Ishikawa (cell line): ENCODE data around the gene GALNTL6.

Experiments used
- EP300 ChIP-seq: IDR thresholded peaks from 2 replicates; pipeline ENCODE4 v1.6.1; 2012; ENCODE audit warnings: borderline replicate concordance
- RAD21 ChIP-seq: IDR thresholded peaks from 2 replicates; pipeline ENCODE4 v1.6.1; 2012; ENCODE audit warnings: low read depth
- REST ChIP-seq: IDR thresholded peaks from 2 replicates; pipeline ENCODE4 v1.6.1; 2012; ENCODE audit warnings: low read depth, mild to moderate bottlenecking
- TAF1 ChIP-seq: IDR thresholded peaks from 2 replicates; pipeline ENCODE4 v1.6.1; 2012; ENCODE audit warnings: low read depth, mild to moderate bottlenecking
- TEAD4 ChIP-seq: IDR thresholded peaks from 2 replicates; pipeline ENCODE4 v1.6.1; 2012
- USF1 ChIP-seq: IDR thresholded peaks from 2 replicates; pipeline ENCODE4 v1.6.1; 2012

- TF ChIP-seq EP300 (no peak), USF1 (no peak), TAF1 (no peak), REST (no peak), TEAD4 (no peak), RAD21 (no peak)
Observed at GRCh38 chr4:172055046-172055445, 241.8 kb downstream of the GALNTL6 start.
